Pulmonary artery endothelial cell (primary cell): ENCODE data around the gene CHD3. TPM values are rescaled to one million over a fixed set of nuclear protein-coding genes. Genes with fewer than 3 reads are reported as not detected.

ENCODE experiments used
- DNase-seq: peaks from one replicate; pipeline ENCODE4 v3.0.0-alpha.2; 2011; ENCODE audit warnings: low read depth, low spot score
- total RNA-seq: library from RNA; depleted of rRNA; stranded (reverse); fragments of >200 nt; gene quantifications from 2 replicates; pipeline ENCODE4 v1.2.3, GENCODE V29; 2014

The CHD3 gene
- total RNA-seq, 1 donor from 2014 or later: 144 TPM

GRCh38 chr17:7894226-7894625 lies 5.6 kb downstream of the CHD3 start:
- no peak for DNase-seq

GRCh38 chr17:7894866-7895265 lies 6.3 kb downstream of the CHD3 start:
- DNase-seq: no peak

GRCh38 chr17:7897090-7897489 lies 8.5 kb downstream of the CHD3 start:
- DNase-seq: no peak

- DNase-seq: no peak
Measured at GRCh38 chr17:7897773-7898172, 9.2 kb downstream of the CHD3 start.

GRCh38 chr17:7903154-7904103 lies 14.8 kb downstream of the CHD3 start:
- no peak for DNase-seq

GRCh38 chr17:7909089-7909488 lies 20.5 kb downstream of the CHD3 start:
- DNase-seq: no peak

- DNase-seq: no peak
Measured at GRCh38 chr17:7910281-7910680, 21.7 kb downstream of the CHD3 start.

- no peak for DNase-seq
Measured at GRCh38 chr17:7910711-7911110, 22.1 kb downstream of the CHD3 start.

GRCh38 chr17:7911116-7911515 lies 22.5 kb downstream of the CHD3 start:
- DNase-seq: no peak

GRCh38 chr17:7912927-7913524 lies 24.4 kb downstream of the CHD3 start:
- no peak for DNase-seq

- no peak for DNase-seq
Measured at GRCh38 chr17:7915179-7915610, 26.6 kb downstream of the CHD3 start.

GRCh38 chr17:7915611-7916384 lies 27.2 kb downstream of the CHD3 start, which contains the start of gene RNF227:
TSS of gene RNF227 (minus strand) at chr17:7916289. CDS start at chr17:7916195, 94 bp downstream.
- DNase-seq: peak; percentile 80

- no peak for DNase-seq
Measured at GRCh38 chr17:7916385-7916682, 27.7 kb downstream of the CHD3 start.

- no peak for DNase-seq
Measured at GRCh38 chr17:7916808-7917207, 28.2 kb downstream of the CHD3 start.

GRCh38 chr17:7922269-7922844 lies 33.8 kb downstream of the CHD3 start:
- DNase-seq: no peak

GRCh38 chr17:7922845-7923628 lies 34.4 kb downstream of the CHD3 start:
- peak; percentile 46 for DNase-seq

- DNase-seq: no peak
Measured at GRCh38 chr17:7927596-7927995, 39.0 kb downstream of the CHD3 start.

- DNase-seq: no peak
Measured at GRCh38 chr17:7929158-7930023, 40.8 kb downstream of the CHD3 start, which contains the start of gene KCNAB3. TSS of gene KCNAB3 (minus strand) at chr17:7929856. CDS start at chr17:7929435, 421 bp downstream.

GRCh38 chr17:7930841-7931631 lies 42.4 kb downstream of the CHD3 start:
- DNase-seq: no peak
